Heart right ventricle (tissue), 16 donors: Measurements from ENCODE around the gene SPATS2. TPM values are rescaled to one million over a fixed set of nuclear protein-coding genes. Genes with fewer than 3 reads are reported as not detected.

Experiments used
- ATAC-seq, 8 donors: fragments of 200-7000 bp; cut with Tn5 transposase; one replicate each; pipeline ENCODE4 v1.9.1; 2020; ENCODE audit warnings: mild to moderate bottlenecking in 8 of 8, moderate library complexity in 8 of 8, moderate number of reproducible peaks in 1 of 8
- DNase-seq, 2 donors: peaks; one replicate each; pipeline ENCODE4 v3.0.0-alpha.2; 2020
- H3K27ac ChIP-seq, 10 donors: fragments of 200-600 bp; sonication (generic) in 2 of 10; one replicate each; pipeline versions ENCODE4 v1.5.0 to v1.8.0; 2020 to 2022; ENCODE audit warnings: mild to moderate bottlenecking in 3 of 10
- H3K27me3 ChIP-seq, 7 donors: fragments of 200-600 bp; one replicate each; pipeline ENCODE4 v1.8.0; 2021 to 2022; ENCODE audit warnings: mild to moderate bottlenecking in 2 of 7
- H3K36me3 ChIP-seq, 9 donors: fragments of 200-600 bp; sonication (generic) in 1 of 9; one replicate each; pipeline versions ENCODE4 v1.5.0 to v1.8.0; 2020 to 2022; ENCODE audit warnings: mild to moderate bottlenecking in 2 of 9
- H3K4me1 ChIP-seq, 9 donors: fragments of 200-600 bp; sonication (generic) in 1 of 9; one replicate each; pipeline versions ENCODE4 v1.5.0 to v1.8.0; 2020 to 2022; ENCODE audit warnings: mild to moderate bottlenecking in 4 of 9
- H3K4me3 ChIP-seq, 10 donors: fragments of 200-600 bp; sonication (generic) in 2 of 10; one replicate each; pipeline versions ENCODE4 v1.5.0 to v1.8.0; 2020 to 2022; ENCODE audit warnings: mild to moderate bottlenecking in 7 of 10, moderate library complexity in 2 of 10
- H3K9me3 ChIP-seq, 11 donors: fragments of 200-600 bp in 10 of 11; sonication (generic) in 2 of 11; one replicate each; pipeline versions ENCODE4 v1.5.0 to v1.8.0; 2013 to 2022; ENCODE audit warnings: mild to moderate bottlenecking in 2 of 11, control low read depth in 1 of 11, moderate library complexity in 1 of 11
- WGBS, 2 donors: extraction: QIAGEN DNeasy Blood & Tissue Kit; methylation state at CpG; one replicate each; pipeline ENCODE4 v1.1.7; 2013; ENCODE audit warnings: inconsistent platforms in 1 of 2; 5-methylcytosine and 5-hydroxymethylcytosine counted together
- intact Hi-C, 10 donors: fragments of 100-400 bp; cut with DNase I; formaldehyde crosslinking; loops; one replicate each; pipeline versions ENCODE4 v1.11.1 to v1.14.2; 2022
- polyA plus RNA-seq, 2 donors: library from polyadenylated mRNA; stranded (reverse); fragments of 200-250 nt; gene quantifications; one replicate each; pipeline ENCODE4 v1.2.3, GENCODE V29; 2013
- total RNA-seq, 10 donors: library from RNA; stranded (reverse); fragmentation: NEBNext Ultra II Directional in 3 of 10; extraction: Animal tissue kit (Norgen Biotek cat#: 25700) in 3 of 10; gene quantifications; one replicate each; pipeline versions ENCODE4 v1.2.1 to v1.2.4, GENCODE V29; 2021 to 2023
- TF ChIP-seq, protein P1 (sequence below), 9 donors: fragments of 200-600 bp; sonication (generic) in 2 of 9; IDR thresholded peaks; one replicate each; pipeline versions ENCODE4 v1.5.0 to v1.8.0; 2021 to 2022; ENCODE audit warnings: antibody characterized with exemption in 9 of 9, mild to moderate bottlenecking in 5 of 9, moderate library complexity in 1 of 9
- donor health status: Arrhythmogenic right ventricular cardiomyopathy.
- donor health status: ischemic (EF 13 %, LVEDD 7.1; RV severe dilation, severe dysfunction).
- donor health status: healthy with polysubstance abuse.
- donor health status: DM: no; HTN: yes; CAD: no.
- donor health status: DM: no; HTN: no; CAD: no.
- donor health status: ischemic (EF 25% LVEDD 6.9; RV normal size, moderate dysfunction).
- donor health status: ischemic (EF 25% LVEDD 5.7; RV mildly dilated, moderate dysfunction).
- donor health status: healthy.
- donor health status: DM: yes; HTN: yes; CAD: no.
- donor health status: Ischemic cardiomyopathy.
- donor health status: ischemic (EF 35%, LVEDD 5.7; RV mildly dilated, moderate dysfunction).
- donor health status: nonischemic (EF 11% LVEDD 7.7; RV severe dilation, severe dysfunction).
- donor health status: DM: yes; HTN: yes; CAD: no.
- donor health status: PGD.
- donor health status: ischemic (EF 29% LVEDD 5.4; RV normal size, mild dysfunction).
- donor health status: nonischemic (EF 23%, LVEDD 6.1; RV moderate dilation, normal function).

SPATS2 gene
- total and polyA plus RNA-seq, 12 donors = 3.5 to 11.5 (median 5.1) TPM

DNA sequence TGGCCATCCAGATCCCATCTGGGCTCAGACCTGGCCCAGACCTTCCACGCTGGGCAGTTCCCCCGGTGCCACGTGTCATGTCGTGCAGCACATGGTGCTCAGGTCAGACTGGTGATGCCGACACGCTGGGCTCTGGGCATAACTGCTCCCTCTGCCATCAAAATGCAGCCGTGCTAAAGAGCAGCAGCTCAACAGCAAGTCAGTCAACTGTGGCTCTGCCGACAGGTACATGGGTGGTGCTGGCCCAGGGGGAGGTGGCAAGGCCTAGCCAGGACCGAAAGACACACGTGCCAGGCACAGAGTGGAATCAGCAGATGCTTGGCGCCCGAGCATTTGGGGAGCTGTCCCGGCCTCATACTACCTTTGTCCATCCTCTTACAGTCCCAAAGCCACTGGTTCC, 199.1 kb downstream of the SPATS2 start:
- ATAC-seq (peak in 1 of 8 donors; percentile 4), DNase-seq (no peak)
- Histone ChIP-seq H3K36me3 (peaks cover 0 to 50% (median 34%) of the 10 kb centered on the region in 9 donors), H3K27me3 (no peaks in the 10 kb centered on the region), H3K27ac (peak overlapping the region; percentile 65 to 98 (median 94)), H3K9me3 (no peaks in the 10 kb centered on the region), H3K4me1 (peaks cover 15 to 67% (median 46%) of the 10 kb centered on the region in 9 donors), H3K4me3 (peak overlapping the region in 5 of 10 donors; percentile 61 to 97 (median 86))
- WGBS, 2 donors = 92 to 93% methylated on average over 13 of the region's 13 CpGs
- TF ChIP-seq, protein P1, sequence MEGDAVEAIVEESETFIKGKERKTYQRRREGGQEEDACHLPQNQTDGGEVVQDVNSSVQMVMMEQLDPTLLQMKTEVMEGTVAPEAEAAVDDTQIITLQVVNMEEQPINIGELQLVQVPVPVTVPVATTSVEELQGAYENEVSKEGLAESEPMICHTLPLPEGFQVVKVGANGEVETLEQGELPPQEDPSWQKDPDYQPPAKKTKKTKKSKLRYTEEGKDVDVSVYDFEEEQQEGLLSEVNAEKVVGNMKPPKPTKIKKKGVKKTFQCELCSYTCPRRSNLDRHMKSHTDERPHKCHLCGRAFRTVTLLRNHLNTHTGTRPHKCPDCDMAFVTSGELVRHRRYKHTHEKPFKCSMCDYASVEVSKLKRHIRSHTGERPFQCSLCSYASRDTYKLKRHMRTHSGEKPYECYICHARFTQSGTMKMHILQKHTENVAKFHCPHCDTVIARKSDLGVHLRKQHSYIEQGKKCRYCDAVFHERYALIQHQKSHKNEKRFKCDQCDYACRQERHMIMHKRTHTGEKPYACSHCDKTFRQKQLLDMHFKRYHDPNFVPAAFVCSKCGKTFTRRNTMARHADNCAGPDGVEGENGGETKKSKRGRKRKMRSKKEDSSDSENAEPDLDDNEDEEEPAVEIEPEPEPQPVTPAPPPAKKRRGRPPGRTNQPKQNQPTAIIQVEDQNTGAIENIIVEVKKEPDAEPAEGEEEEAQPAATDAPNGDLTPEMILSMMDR (IDR thresholded peaks at IDR 0.05) = no peak
- intact Hi-C loops = loop anchor here in 1 of 10 donors (5.0 kb wide), 1 partner anchor 504 kb away; the partner anchor contains the start of gene KMT2D

DNA sequence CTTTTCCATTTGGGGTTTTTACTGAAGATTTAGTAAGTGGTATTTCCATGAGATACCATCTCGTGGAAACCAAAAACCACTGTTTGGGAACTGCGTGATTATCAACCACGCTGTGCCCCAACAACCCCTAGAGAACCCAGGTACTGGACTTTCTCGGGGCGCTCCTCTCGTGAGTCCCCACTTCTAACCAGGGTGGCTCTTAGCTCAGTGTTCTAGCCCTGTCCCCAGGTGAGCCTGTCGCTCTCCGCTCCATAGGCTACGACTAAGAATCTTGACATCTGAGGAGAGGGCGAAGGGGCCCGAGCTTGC, 200.0 kb downstream of the SPATS2 start:
- H3K27ac ChIP-seq = peak overlapping the region; percentile 65 to 98 (median 94)
- H3K4me1 ChIP-seq = peaks cover 15 to 67% (median 46%) of the 10 kb centered on the region in 9 donors
- TF ChIP-seq, protein P1 (IDR thresholded peaks at IDR 0.05) = no peak
- DNase-seq = no peak
- peak overlapping the region; percentile 61 to 97 (median 86) for H3K4me3 ChIP-seq
- ATAC-seq = peak in 7 of 8 donors; percentile 1 to 12 (median 4)
- 6 to 10% methylated on average over 11 of the region's 11 CpGs for WGBS, 2 donors
- H3K36me3 ChIP-seq = peaks cover 0 to 41% (median 26%) of the 10 kb centered on the region in 9 donors
- H3K27me3 ChIP-seq = no peaks in the 10 kb centered on the region
- intact Hi-C loops = loop anchor here in 1 of 10 donors (5.0 kb wide), 1 partner anchor 505 kb away; the partner anchor contains the start of gene KMT2D
- no peaks in the 10 kb centered on the region for H3K9me3 ChIP-seq

DNA sequence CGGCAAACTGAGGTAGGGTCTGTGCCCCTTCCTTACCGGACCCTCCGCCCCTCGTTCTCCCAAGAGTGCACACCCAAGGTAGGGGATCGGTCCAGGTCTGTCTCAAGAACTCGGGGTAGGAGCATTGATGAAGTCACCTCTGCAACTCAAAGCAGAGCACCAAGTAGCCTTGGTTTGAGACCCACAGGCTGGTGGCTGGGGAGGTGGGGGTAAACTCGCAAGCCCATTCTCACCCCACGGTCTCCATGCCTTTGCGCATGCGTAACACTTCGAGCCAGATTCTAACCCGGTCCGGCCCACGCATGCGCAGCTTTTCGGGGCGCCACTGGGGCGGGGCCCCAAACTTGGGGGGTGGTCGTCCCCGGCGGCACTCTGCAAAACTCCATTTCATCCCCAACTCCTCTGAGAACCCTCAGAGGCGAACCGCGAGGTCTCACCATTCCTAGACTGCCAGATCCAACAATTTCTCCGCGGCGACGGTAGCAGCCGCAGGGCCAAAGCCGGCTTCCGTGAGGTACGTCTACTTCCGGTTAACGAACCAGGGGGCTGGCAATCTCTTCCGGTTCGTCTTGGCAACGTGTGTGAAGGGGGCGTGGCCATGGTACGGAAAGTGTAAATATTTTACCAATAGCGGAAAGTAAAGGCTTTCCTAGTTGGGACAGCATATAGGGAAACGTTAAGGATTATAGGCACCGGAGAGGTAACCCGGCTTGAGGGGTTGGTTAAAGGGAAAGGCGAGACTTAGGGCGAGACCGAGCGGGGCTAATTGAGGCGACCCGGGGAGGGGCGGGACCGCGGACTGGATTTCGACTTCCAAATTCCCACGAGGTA, 200.6 kb downstream of the SPATS2 start, which contains the start of gene MCRS1:
Gene MCRS1 (minus strand): TSS at position 532 of the 831 bp plus-strand sequence. CDS start 1,411 bp downstream, outside the sequence.
- H3K27me3 ChIP-seq = no peaks in the 10 kb centered on the region
- intact Hi-C loops = loop anchor here in 1 of 10 donors (5.0 kb wide), 1 partner anchor 506 kb away; the partner anchor contains the start of gene KMT2D
- DNase-seq = peak; percentile 86 to 90
- ATAC-seq = peak; percentile 68 to 93 (median 90)
- peaks cover 15 to 67% (median 46%) of the 10 kb centered on the region in 9 donors for H3K4me1 ChIP-seq
- WGBS, 2 donors = 1% methylated on average over 54 of the region's 54 CpGs
- peak within 1 kb of the TSS; percentile 65 to 98 (median 94) for H3K27ac ChIP-seq
- no peaks in the 10 kb centered on the region for H3K9me3 ChIP-seq
- peaks cover 0 to 35% (median 21%) of the 10 kb centered on the region in 9 donors for H3K36me3 ChIP-seq
- peak within 1 kb of the TSS; percentile 61 to 97 (median 86) for H3K4me3 ChIP-seq
- TF ChIP-seq, protein P1 (IDR thresholded peaks at IDR 0.05) = no peak

DNA sequence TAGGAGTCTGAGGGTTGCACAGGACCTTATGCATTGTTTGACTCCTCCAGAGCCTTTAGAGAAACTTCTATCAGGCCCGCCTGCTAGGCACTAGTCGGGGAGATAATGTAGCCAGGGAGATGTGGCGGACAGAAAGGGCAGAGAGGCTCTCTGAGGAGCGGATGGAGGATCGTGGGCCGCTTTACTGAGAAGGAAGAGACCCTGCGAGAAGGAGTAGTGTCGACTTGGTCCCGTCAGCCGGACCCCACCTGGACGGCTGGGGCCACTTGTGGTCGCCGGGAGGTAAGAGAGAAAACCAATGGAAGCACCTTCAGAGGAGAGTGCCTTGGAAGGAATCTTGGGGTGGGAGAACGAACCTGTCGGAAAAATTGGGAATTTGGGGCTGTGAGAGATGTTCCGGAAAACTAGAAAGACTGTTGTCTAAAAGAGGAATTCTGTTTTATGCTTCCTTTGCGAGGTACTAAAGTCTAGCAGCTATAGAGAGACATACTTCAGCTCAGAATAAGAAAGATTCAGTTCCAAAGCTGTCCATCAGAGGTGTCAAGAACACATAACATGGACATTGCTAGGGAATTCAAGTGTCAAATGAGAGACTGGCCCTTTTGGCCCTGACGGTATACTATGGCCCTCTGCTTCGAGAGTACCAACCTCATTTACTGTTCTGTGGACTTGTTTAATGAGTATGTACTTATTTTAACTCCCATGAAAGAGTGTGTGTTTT, 201.3 kb downstream of the SPATS2 start:
- DNase-seq (no peak), ATAC-seq (peak in 1 of 8 donors; percentile 22)
- H3K9me3 ChIP-seq = no peaks in the 10 kb centered on the region
- peak overlapping the region; percentile 65 to 98 (median 94) for H3K27ac ChIP-seq
- peak overlapping the region; percentile 61 to 97 (median 86) for H3K4me3 ChIP-seq
- H3K4me1 ChIP-seq = peaks cover 15 to 67% (median 46%) of the 10 kb centered on the region in 9 donors
- TF ChIP-seq, protein P1 (IDR thresholded peaks at IDR 0.05) = no peak
- intact Hi-C loops = loop anchor here in 1 of 10 donors (5.0 kb wide), 1 partner anchor 506 kb away; the partner anchor contains the start of gene KMT2D
- no peaks in the 10 kb centered on the region for H3K27me3 ChIP-seq
- peaks cover 0 to 35% (median 13%) of the 10 kb centered on the region in 9 donors for H3K36me3 ChIP-seq
- 1 to 2% methylated on average over 19 of the region's 19 CpGs for WGBS, 2 donors
